Neural progenitor cell (in vitro differentiated cells): ENCODE measurements around the gene RAB1A. TPM values are rescaled to one million over a fixed set of nuclear protein-coding genes. Genes with fewer than 3 reads are reported as not detected.

Source experiments
- DNase-seq: peaks from one replicate; pipeline ENCODE4 v3.0.0-alpha.2; 2016; ENCODE audit warnings: low spot score
- H2AFZ ChIP-seq: fragments of 200-600 bp; sonication (generic); replicated peaks from 2 replicates; pipeline ENCODE4 v1.6.1; 2016; ENCODE audit warnings: antibody characterized with exemption
- H3F3A ChIP-seq: fragments of 200-600 bp; sonication (generic); 2 replicates; pipeline ENCODE4 v1.6.1; 2016; ENCODE audit warnings: antibody characterized with exemption, low read depth
- H3K27ac ChIP-seq: fragments of 200-600 bp; sonication (generic); 2 replicates; pipeline ENCODE4 v1.5.1; 2016; ENCODE audit warnings: mild to moderate bottlenecking
- H3K27me3 ChIP-seq: fragments of 200-600 bp; sonication (generic); 2 replicates; pipeline ENCODE4 v1.6.1; 2016; ENCODE audit warnings: mild to moderate bottlenecking, moderate library complexity
- H3K36me3 ChIP-seq: fragments of 200-600 bp; sonication (generic); 2 replicates; pipeline ENCODE4 v1.5.1; 2016
- H3K4me1 ChIP-seq: fragments of 200-600 bp; sonication (generic); 2 replicates; pipeline ENCODE4 v1.6.1; 2016; ENCODE audit warnings: mixed run types
- H3K4me2 ChIP-seq: fragments of 200-600 bp; sonication (generic); 2 replicates; pipeline ENCODE4 v1.6.1; 2016
- H3K4me3 ChIP-seq: fragments of 200-600 bp; sonication (generic); 2 replicates; pipeline ENCODE4 v1.5.1; 2016
- H3K79me2 ChIP-seq: fragments of 200-600 bp; sonication (generic); 2 replicates; pipeline ENCODE4 v1.6.1; 2016; ENCODE audit warnings: low read depth
- H3K9ac ChIP-seq: fragments of 200-600 bp; sonication (generic); 2 replicates; pipeline ENCODE4 v1.6.1; 2016
- H3K9me3 ChIP-seq: fragments of 200-600 bp; sonication (generic); 2 replicates; pipeline ENCODE4 v1.5.1; 2016; ENCODE audit warnings: low read depth
- H4K20me1 ChIP-seq: fragments of 200-600 bp; sonication (generic); 2 replicates; pipeline ENCODE4 v1.6.1; 2016; ENCODE audit warnings: low read depth
- H3K27ac Mint-ChIP-seq: 3 replicates; pipeline ENCODE4 v1.8.0; 2021; ENCODE audit warnings: mixed read lengths
- H3K27me3 Mint-ChIP-seq: 2 replicates; pipeline ENCODE4 v1.8.0; 2022; ENCODE audit warnings: low read depth, mild to moderate bottlenecking, inconsistent platforms, moderate library complexity, mixed read lengths; ENCODE audit not compliant: insufficient read depth
- H3K36me3 Mint-ChIP-seq: 3 replicates; pipeline ENCODE4 v1.8.0; 2021; ENCODE audit warnings: mixed read lengths
- H3K4me1 Mint-ChIP-seq: 3 replicates; pipeline ENCODE4 v1.8.0; 2021; ENCODE audit warnings: mixed read lengths
- H3K4me3 Mint-ChIP-seq: 3 replicates; pipeline ENCODE4 v1.8.0; 2021; ENCODE audit warnings: mild to moderate bottlenecking, moderate library complexity, mixed read lengths
- H3K9me3 Mint-ChIP-seq: 3 replicates; pipeline ENCODE4 v1.8.0; 2020; ENCODE audit warnings: mixed read lengths
- CTCF ChIP-seq: fragments of 200-600 bp; sonication (generic); IDR thresholded peaks from 2 replicates; pipeline ENCODE4 v1.5.1; 2017; ENCODE audit warnings: antibody characterized with exemption, mild to moderate bottlenecking
- EZH2 ChIP-seq: fragments of 200-600 bp; sonication (generic); IDR thresholded peaks from 2 replicates; pipeline ENCODE4 v1.6.1; 2017; ENCODE audit warnings: antibody characterized with exemption, mild to moderate bottlenecking, moderate library complexity
- EZH2phosphoT487 ChIP-seq: fragments of 200-600 bp; sonication (generic); IDR thresholded peaks from 2 replicates; pipeline ENCODE4 v1.6.1; 2017; ENCODE audit warnings: antibody characterized with exemption
- total RNA-seq: library from RNA; depleted of rRNA; stranded (reverse); fragments of >200 nt; gene quantifications from 2 replicates; pipeline ENCODE4 v1.2.3, GENCODE V29; 2015; ENCODE audit warnings: low replicate concordance

The RAB1A gene
- total RNA-seq, 1 donor from 2014 or later = 100 TPM

GRCh38 chr2:65113816-65114215, 16.1 kb downstream of the RAB1A start:
- peaks cover 15% of the 10 kb centered on the region for H3K36me3 Mint-ChIP-seq
- no peaks in the 10 kb centered on the region for H3K27me3 Mint-ChIP-seq
- Histone ChIP-seq H3K79me2 (peaks cover 98% of the 10 kb centered on the region), H3F3A (no peaks in the 10 kb centered on the region), H3K4me3 (no peak overlapping the region), H3K9me3 (no peaks in the 10 kb centered on the region), H3K27me3 (no peaks in the 10 kb centered on the region), H3K4me1 (no peaks in the 10 kb centered on the region), H3K4me2 (no peak overlapping the region), H3K27ac (no peak overlapping the region), H4K20me1 (peaks cover 64% of the 10 kb centered on the region), H2AFZ (no peak overlapping the region), H3K9ac (no peak overlapping the region), H3K36me3 (no peaks in the 10 kb centered on the region)
- TF ChIP-seq EZH2phosphoT487 = no peak
- TF ChIP-seq CTCF = no peak
- no peak for TF ChIP-seq EZH2
- H3K4me1 Mint-ChIP-seq = peaks cover 2% of the 10 kb centered on the region
- H3K27ac Mint-ChIP-seq = peak overlapping the region; percentile 37
- no peak for DNase-seq
- peaks cover 2% of the 10 kb centered on the region for H3K9me3 Mint-ChIP-seq
- H3K4me3 Mint-ChIP-seq = no peak overlapping the region

DNA sequence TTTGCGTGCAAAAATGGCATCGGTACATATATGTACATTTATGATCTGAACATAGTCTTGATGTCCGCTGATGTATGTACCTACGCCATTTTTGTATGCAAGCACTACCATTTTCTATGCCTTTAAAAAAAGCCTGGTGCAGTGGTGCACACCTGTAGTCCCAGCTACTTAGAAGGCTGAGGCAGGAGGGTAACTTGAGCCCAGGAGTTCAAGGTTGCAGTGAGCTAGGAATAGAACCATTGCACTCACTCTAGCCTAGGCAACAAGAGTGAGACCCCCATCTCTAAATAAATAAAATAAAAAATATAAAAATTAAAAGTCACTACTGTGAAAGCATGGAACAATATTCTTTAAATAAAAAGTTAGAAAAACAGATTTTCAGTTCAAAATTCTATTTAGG, 16.7 kb downstream of the RAB1A start:
- Histone ChIP-seq H3K79me2 (peaks cover 98% of the 10 kb centered on the region), H3K4me3 (no peak overlapping the region), H3F3A (no peaks in the 10 kb centered on the region), H3K27me3 (no peaks in the 10 kb centered on the region), H3K9ac (no peak overlapping the region), H3K36me3 (no peaks in the 10 kb centered on the region), H3K4me2 (no peak overlapping the region), H3K27ac (no peak overlapping the region), H3K9me3 (no peaks in the 10 kb centered on the region), H4K20me1 (peaks cover 59% of the 10 kb centered on the region), H3K4me1 (no peaks in the 10 kb centered on the region), H2AFZ (no peak overlapping the region)
- Mint-ChIP-seq H3K9me3 (peaks cover 2% of the 10 kb centered on the region), H3K27ac (peak overlapping the region; percentile 33), H3K4me1 (peaks cover 2% of the 10 kb centered on the region), H3K36me3 (peaks cover 15% of the 10 kb centered on the region), H3K27me3 (no peaks in the 10 kb centered on the region), H3K4me3 (no peak overlapping the region)
- no peak for TF ChIP-seq CTCF
- no peak for TF ChIP-seq EZH2
- no peak for TF ChIP-seq EZH2phosphoT487
- DNase-seq = no peak

GRCh38 chr2:65112633-65113032, 17.3 kb downstream of the RAB1A start:
- Histone ChIP-seq H3K9ac (no peak overlapping the region), H2AFZ (no peak overlapping the region), H3K4me1 (no peaks in the 10 kb centered on the region), H3K27me3 (no peaks in the 10 kb centered on the region), H3K27ac (no peak overlapping the region), H4K20me1 (peaks cover 53% of the 10 kb centered on the region), H3K4me3 (no peak overlapping the region), H3K36me3 (no peaks in the 10 kb centered on the region), H3K9me3 (no peaks in the 10 kb centered on the region), H3K4me2 (no peak overlapping the region), H3F3A (no peaks in the 10 kb centered on the region), H3K79me2 (peaks cover 98% of the 10 kb centered on the region)
- no peak for TF ChIP-seq EZH2phosphoT487
- no peak for TF ChIP-seq EZH2
- no peak for TF ChIP-seq CTCF
- H3K27ac Mint-ChIP-seq = no peak overlapping the region
- DNase-seq = no peak
- H3K4me1 Mint-ChIP-seq = peaks cover 2% of the 10 kb centered on the region
- peaks cover 17% of the 10 kb centered on the region for H3K36me3 Mint-ChIP-seq
- H3K27me3 Mint-ChIP-seq = no peaks in the 10 kb centered on the region
- no peak overlapping the region for H3K4me3 Mint-ChIP-seq
- peaks cover 2% of the 10 kb centered on the region for H3K9me3 Mint-ChIP-seq

DNA sequence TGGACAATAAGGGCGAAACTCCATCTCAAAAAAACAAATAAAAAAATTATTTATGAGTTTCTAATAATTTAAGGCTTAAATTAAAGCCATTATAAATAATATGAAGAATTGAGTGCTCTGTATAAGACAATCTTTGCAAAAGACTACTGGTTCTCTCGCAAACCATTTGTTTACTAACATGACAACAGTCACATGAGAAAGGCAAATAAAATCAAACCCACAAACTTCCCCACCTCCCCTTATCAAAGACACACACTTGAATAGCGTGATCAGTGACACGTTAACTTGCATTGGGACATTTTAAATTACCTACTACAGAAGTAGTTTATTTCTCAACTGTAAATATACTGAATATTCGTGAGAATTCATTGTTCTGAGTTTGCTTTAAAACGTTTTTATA, 21.1 kb downstream of the RAB1A start:
- H3K27ac Mint-ChIP-seq = no peak overlapping the region
- Histone ChIP-seq H3K27me3 (no peaks in the 10 kb centered on the region), H3K4me1 (no peaks in the 10 kb centered on the region), H3K36me3 (no peaks in the 10 kb centered on the region), H3K4me3 (no peak overlapping the region), H3K79me2 (peaks cover 96% of the 10 kb centered on the region), H4K20me1 (peaks cover 49% of the 10 kb centered on the region), H3K4me2 (no peak overlapping the region), H2AFZ (no peak overlapping the region), H3K27ac (no peak overlapping the region), H3F3A (no peaks in the 10 kb centered on the region), H3K9me3 (no peaks in the 10 kb centered on the region), H3K9ac (no peak overlapping the region)
- no peak overlapping the region for H3K4me3 Mint-ChIP-seq
- peaks cover 16% of the 10 kb centered on the region for H3K36me3 Mint-ChIP-seq
- H3K9me3 Mint-ChIP-seq = no peaks in the 10 kb centered on the region
- peaks cover 1% of the 10 kb centered on the region for H3K27me3 Mint-ChIP-seq
- H3K4me1 Mint-ChIP-seq = no peaks in the 10 kb centered on the region
- TF ChIP-seq EZH2phosphoT487 (no peak), CTCF (no peak), EZH2 (no peak)
- no peak for DNase-seq
